GM18870 (cell line): ENCODE data around the gene HSD11B1L.
A peak's percentile ranks its signal among the peaks of the same experiment; 100 is the strongest.
"Not testable (repeated sequence)": the region's sequence is repeated elsewhere in the genome, so short reads cannot be mapped to it uniquely, and the experiment has no call there.

Experiments used
- ATAC-seq: cut with Tn5 transposase; IDR thresholded peaks from one replicate; pipeline ENCODE4 v1.9.1; 2021; ENCODE audit warnings: moderate library complexity; ENCODE audit not compliant: unreplicated experiment

HSD11B1L gene

GRCh38 chr19:5686647-5687359, 6.0 kb downstream of the HSD11B1L start:
- peak; percentile 34 for ATAC-seq

GRCh38 chr19:5687360-5688198, 6.8 kb downstream of the HSD11B1L start:
- ATAC-seq: no peak

GRCh38 chr19:5688262-5688881, 7.5 kb downstream of the HSD11B1L start:
- ATAC-seq: not testable (repeated sequence)

GRCh38 chr19:5690125-5690954, 9.5 kb downstream of the HSD11B1L start, which contains the start of gene RPL36:
TSS of gene RPL36 (plus strand) at chr19:5690295. CDS start at chr19:5690508, 213 bp downstream.
- ATAC-seq: peak; percentile 41

GRCh38 chr19:5690955-5691821, 10.4 kb downstream of the HSD11B1L start:
- no peak for ATAC-seq

- ATAC-seq: no peak
Observed at GRCh38 chr19:5691822-5692722, 11.2 kb downstream of the HSD11B1L start.

- no peak for ATAC-seq
Observed at GRCh38 chr19:5692723-5693194, 11.9 kb downstream of the HSD11B1L start.

- no peak for ATAC-seq
Observed at GRCh38 chr19:5693195-5694166, 12.7 kb downstream of the HSD11B1L start.

GRCh38 chr19:5694167-5694955, 13.5 kb downstream of the HSD11B1L start:
- no peak for ATAC-seq

GRCh38 chr19:5694956-5695648, 14.3 kb downstream of the HSD11B1L start:
- ATAC-seq: no peak

- no peak for ATAC-seq
Observed at GRCh38 chr19:5695649-5696195, 14.9 kb downstream of the HSD11B1L start.

GRCh38 chr19:5696196-5697021, 15.6 kb downstream of the HSD11B1L start:
- no peak for ATAC-seq

- ATAC-seq: no peak
Observed at GRCh38 chr19:5697022-5697889, 16.4 kb downstream of the HSD11B1L start.
